Type B pancreatic cell (in vitro differentiated cells): ENCODE results near the gene TWIST2. TPM values are rescaled to one million over a fixed set of nuclear protein-coding genes. Genes with fewer than 3 reads are reported as not detected.

Experiments used
- DNase-seq: peaks from one replicate; pipeline ENCODE4 v3.0.0; 2021; ENCODE audit warnings: mixed read lengths; ENCODE audit not compliant: unreplicated experiment; ENCODE audit errors: extremely low spot score
- H3K27ac Mint-ChIP-seq: 2 replicates; pipeline ENCODE4 v1.8.0; 2021; ENCODE audit warnings: mild to moderate bottlenecking, mixed read lengths
- H3K27me3 Mint-ChIP-seq: 2 replicates; pipeline ENCODE4 v1.8.0; 2021; ENCODE audit warnings: mixed read lengths
- H3K36me3 Mint-ChIP-seq: 2 replicates; pipeline ENCODE4 v1.8.0; 2021; ENCODE audit warnings: mixed read lengths
- H3K4me1 Mint-ChIP-seq: one replicate; pipeline ENCODE4 v1.8.0; 2021; ENCODE audit warnings: mixed read lengths; ENCODE audit not compliant: unreplicated experiment
- H3K4me3 Mint-ChIP-seq: 2 replicates; pipeline ENCODE4 v1.8.0; 2021; ENCODE audit warnings: mild to moderate bottlenecking, mixed read lengths
- H3K9me3 Mint-ChIP-seq: 2 replicates; pipeline ENCODE4 v1.8.0; 2021; ENCODE audit warnings: mixed read lengths
- CTCF ChIP-seq: fragments of 200-600 bp; sonication (generic); conservative IDR thresholded peaks from 2 replicates; pipeline ENCODE4 v1.5.0; 2021; ENCODE audit warnings: antibody characterized with exemption, mild to moderate bottlenecking
- total RNA-seq: library from RNA; stranded (reverse); gene quantifications from 2 replicates; pipeline ENCODE4 v1.2.1, GENCODE V29; 2021; ENCODE audit warnings: low replicate concordance

The TWIST2 gene
- total RNA-seq, 1 donor from 2014 or later = 27.3 TPM

- TF ChIP-seq CTCF = no peak
- Mint-ChIP-seq H3K9me3 (no peaks in the 10 kb centered on the region), H3K27ac (no peak overlapping the region), H3K4me1 (peaks cover 5% of the 10 kb centered on the region), H3K4me3 (no peak overlapping the region), H3K27me3 (peaks cover 21% of the 10 kb centered on the region), H3K36me3 (peaks cover 3% of the 10 kb centered on the region)
- DNase-seq = peak; percentile 56
Measured at GRCh38 chr2:238916176-238916874, 68.4 kb downstream of the TWIST2 start.

GRCh38 chr2:238916875-238917590 is 69.1 kb downstream of the TWIST2 start:
- no peak overlapping the region for H3K4me3 Mint-ChIP-seq
- peaks cover 5% of the 10 kb centered on the region for H3K4me1 Mint-ChIP-seq
- no peak for TF ChIP-seq CTCF
- H3K27me3 Mint-ChIP-seq = peaks cover 21% of the 10 kb centered on the region
- no peak overlapping the region for H3K27ac Mint-ChIP-seq
- DNase-seq = no peak
- no peaks in the 10 kb centered on the region for H3K36me3 Mint-ChIP-seq
- no peaks in the 10 kb centered on the region for H3K9me3 Mint-ChIP-seq

GRCh38 chr2:238919307-238919706 is 71.4 kb downstream of the TWIST2 start:
- Mint-ChIP-seq H3K9me3 (no peaks in the 10 kb centered on the region), H3K27me3 (peaks cover 24% of the 10 kb centered on the region), H3K27ac (no peak overlapping the region), H3K4me1 (peaks cover 2% of the 10 kb centered on the region), H3K36me3 (no peaks in the 10 kb centered on the region), H3K4me3 (no peak overlapping the region)
- TF ChIP-seq CTCF = no peak
- peak; percentile 32 for DNase-seq

GRCh38 chr2:238920053-238920452 is 72.2 kb downstream of the TWIST2 start:
- no peak for DNase-seq
- Mint-ChIP-seq H3K9me3 (no peaks in the 10 kb centered on the region), H3K4me1 (peaks cover 4% of the 10 kb centered on the region), H3K27me3 (peaks cover 25% of the 10 kb centered on the region), H3K27ac (no peak overlapping the region), H3K4me3 (no peak overlapping the region), H3K36me3 (no peaks in the 10 kb centered on the region)
- TF ChIP-seq CTCF = no peak

- H3K4me1 Mint-ChIP-seq = peaks cover 4% of the 10 kb centered on the region
Measured at GRCh38 chr2:238920601-238921001, 72.7 kb downstream of the TWIST2 start.

More at GRCh38 chr2:238920601-238921001, 72.7 kb downstream of the TWIST2 start:
- TF ChIP-seq CTCF = no peak
- no peaks in the 10 kb centered on the region for H3K9me3 Mint-ChIP-seq
- no peak overlapping the region for H3K4me3 Mint-ChIP-seq
- no peaks in the 10 kb centered on the region for H3K36me3 Mint-ChIP-seq
- H3K27me3 Mint-ChIP-seq = peaks cover 22% of the 10 kb centered on the region
- no peak overlapping the region for H3K27ac Mint-ChIP-seq
- peak; percentile 43 for DNase-seq
